HCT116 (cell line): ENCODE data around the gene PPP1R3G. TPM values are rescaled to one million over a fixed set of nuclear protein-coding genes. Genes with fewer than 3 reads are reported as not detected.

Experiments used
- ATAC-seq: fragments of 200-7000 bp; cut with Tn5 transposase; 2 replicates; pipeline ENCODE4 v1.9.1; 2020; ENCODE audit warnings: mild to moderate bottlenecking, moderate library complexity
- BruUV-seq: library from RNA; stranded (reverse); fragments of 400-500 nt; replicated peaks from 2 replicates; lab custom pipeline; 2021; lab: Mats Ljungman, UMichigan
- CTCF ChIA-PET: fragments of 300-600 bp; sonication (Branson Sonifier 250); formaldehyde crosslinking; loops from one replicate; lab custom pipeline; 2021; ENCODE audit warnings: antibody characterized with exemption; lab: Charles Lee
- POLR2A ChIA-PET: fragments of 300-600, 350-600 bp; sonication (Branson Sonifier 250); formaldehyde crosslinking; loops from one replicate; lab custom pipeline; 2021; ENCODE audit warnings: antibody characterized with exemption; lab: Charles Lee
- RAD21 ChIA-PET, 2 experiments: fragments of 300-600 bp; sonication (Branson Sonifier 250); formaldehyde crosslinking; loops; one replicate each; lab custom pipeline; 2023; ENCODE audit warnings: low total read pairs in 2 of 2; ENCODE audit not compliant: uncharacterized antibody in 2 of 2, unreplicated experiment in 2 of 2, low non-redundant PET in 1 of 2; lab: Charles Lee
- DNase-seq: peaks from one replicate; pipeline ENCODE4 v3.0.0-alpha.2; 2010; ENCODE audit warnings: low read depth, low spot score
- H2AFZ ChIP-seq: fragments of 200-600 bp; shearing (Covaris generic), sonication (generic); 2 replicates; pipeline ENCODE4 v1.6.1; 2017; ENCODE audit warnings: low read depth, mixed run types, mixed read lengths, antibody characterized with exemption, low read length; ENCODE audit not compliant: poor library complexity, severe bottlenecking
- H3K27ac ChIP-seq: 2 replicates; pipeline ENCODE4 v1.5.1; 2012; ENCODE audit warnings: low read depth, low read length
- H3K27me3 ChIP-seq: fragments of 200-600 bp; sonication (generic); 2 replicates; pipeline ENCODE4 v1.6.1; 2016; ENCODE audit warnings: mixed run types, low read length, mixed read lengths; ENCODE audit not compliant: insufficient read depth
- H3K36me3 ChIP-seq, 2 experiments: fragments of 200-500 bp in 1 of 2; fragments of 200-600 bp in 1 of 2; sonication (Bioruptor generic) in 1 of 2; sonication (generic) in 1 of 2; 2 replicates each; pipeline versions ENCODE4 v1.5.1 to v1.6.1; 2014 to 2016; ENCODE audit warnings: low read length in 2 of 2, inconsistent platforms in 1 of 2, mixed read lengths in 1 of 2, mixed run types in 1 of 2; ENCODE audit not compliant: insufficient read depth in 2 of 2, control insufficient read depth in 1 of 2
- H3K4me1 ChIP-seq, 2 experiments: fragments of 200-600 bp in 1 of 2; sonication (generic) in 1 of 2; 2 replicates each; pipeline versions ENCODE4 v1.5.1 to v1.6.1; 2012 to 2017; ENCODE audit warnings: low read length in 2 of 2, inconsistent platforms in 1 of 2, mild to moderate bottlenecking in 1 of 2, mixed read lengths in 1 of 2, mixed run types in 1 of 2, moderate library complexity in 1 of 2; ENCODE audit not compliant: insufficient read depth in 2 of 2, control insufficient read depth in 1 of 2
- H3K4me2 ChIP-seq: fragments of 200-600 bp; sonication (generic); 2 replicates; pipeline ENCODE4 v1.6.1; 2017; ENCODE audit warnings: mixed run types, low read length, mixed read lengths
- H3K4me3 ChIP-seq, 2 experiments: fragments of 200-600 bp in 1 of 2; sonication (generic) in 1 of 2; replicated peaks in 1 of 2; 2 replicates each; pipeline ENCODE4 v1.5.1; 2011 to 2016; ENCODE audit warnings: low read length in 2 of 2, control low read depth in 1 of 2, low read depth in 1 of 2, mild to moderate bottlenecking in 1 of 2, mixed read lengths in 1 of 2, mixed run types in 1 of 2
- H3K79me2 ChIP-seq: fragments of 200-600 bp; sonication (generic); 2 replicates; pipeline ENCODE4 v1.6.1; 2017; ENCODE audit warnings: mild to moderate bottlenecking, mixed run types, low read length, moderate library complexity, mixed read lengths; ENCODE audit not compliant: insufficient read depth
- H3K9ac ChIP-seq: fragments of 200-600 bp; sonication (generic); 2 replicates; pipeline ENCODE4 v1.6.1; 2016; ENCODE audit warnings: low read length, mixed read lengths
- H3K9me2 ChIP-seq: fragments of 200-600 bp; sonication (generic), shearing (Covaris generic); 2 replicates; pipeline ENCODE4 v1.6.1; 2017; ENCODE audit warnings: mixed run types, mild to moderate bottlenecking, moderate library complexity; ENCODE audit not compliant: insufficient read depth
- H3K9me3 ChIP-seq, 2 experiments: fragments of 200-500 bp in 1 of 2; fragments of 200-600 bp in 1 of 2; sonication (Bioruptor generic) in 1 of 2; sonication (generic) in 1 of 2; 2 replicates each; pipeline ENCODE4 v1.6.1; 2014 to 2017; ENCODE audit warnings: low read length in 2 of 2, mixed read lengths in 2 of 2, inconsistent platforms in 1 of 2, low read depth in 1 of 2, mild to moderate bottlenecking in 1 of 2, mixed run types in 1 of 2, moderate library complexity in 1 of 2; ENCODE audit not compliant: control insufficient read depth in 1 of 2, insufficient read depth in 1 of 2
- H4K20me1 ChIP-seq: fragments of 200-600 bp; sonication (generic), shearing (Covaris generic); 2 replicates; pipeline ENCODE4 v1.6.1; 2017; ENCODE audit warnings: mixed run types, mild to moderate bottlenecking, moderate library complexity; ENCODE audit not compliant: insufficient read depth
- CBX3 ChIP-seq: IDR thresholded peaks from 2 replicates; pipeline ENCODE4 v1.6.1; 2012; ENCODE audit warnings: low read depth
- CEBPB ChIP-seq: IDR thresholded peaks from 2 replicates; pipeline ENCODE4 v1.6.1; 2012; ENCODE audit warnings: low read depth
- ELF1 ChIP-seq: IDR thresholded peaks from 2 replicates; pipeline ENCODE4 v1.6.1; 2012; ENCODE audit warnings: low read depth, borderline replicate concordance
- EZH2 ChIP-seq: fragments of 200-600 bp; sonication (generic); IDR thresholded peaks from 2 replicates; pipeline ENCODE4 v1.6.1; 2017; ENCODE audit warnings: antibody characterized with exemption, mixed run types
- EZH2phosphoT487 ChIP-seq: fragments of 200-600 bp; IDR thresholded peaks from 2 replicates; pipeline ENCODE4 v1.6.1; 2018; ENCODE audit warnings: antibody characterized with exemption, borderline replicate concordance
- FOSL1 ChIP-seq: IDR thresholded peaks from 2 replicates; pipeline ENCODE4 v1.6.1; 2012; ENCODE audit warnings: low read depth
- JUND ChIP-seq: IDR thresholded peaks from 2 replicates; pipeline ENCODE4 v1.6.1; 2012
- MAX ChIP-seq: IDR thresholded peaks from 2 replicates; pipeline ENCODE4 v1.6.1; 2012
- POLR2A ChIP-seq: IDR thresholded peaks from 2 replicates; pipeline ENCODE4 v1.7.0; 2011; ENCODE audit warnings: borderline replicate concordance; ENCODE audit not compliant: insufficient read depth, insufficient read length; ENCODE audit errors: extremely low read depth
- RAD21 ChIP-seq: IDR thresholded peaks from 2 replicates; pipeline ENCODE4 v1.6.1; 2012; ENCODE audit warnings: low read depth, mild to moderate bottlenecking
- SIN3A ChIP-seq: IDR thresholded peaks from 2 replicates; pipeline ENCODE4 v1.6.1; 2012; ENCODE audit warnings: low read depth
- SP1 ChIP-seq: IDR thresholded peaks from 2 replicates; pipeline ENCODE4 v1.6.1; 2012; ENCODE audit warnings: low read depth
- SRF ChIP-seq: IDR thresholded peaks from 2 replicates; pipeline ENCODE4 v1.6.1; 2012; ENCODE audit warnings: low read depth
- TCF7L2 ChIP-seq: IDR thresholded peaks from 2 replicates; pipeline ENCODE4 v1.7.0; 2011; ENCODE audit warnings: borderline replicate concordance, inconsistent platforms; ENCODE audit not compliant: insufficient read depth, insufficient read length; ENCODE audit errors: extremely low read depth
- YY1 ChIP-seq: IDR thresholded peaks from 2 replicates; pipeline ENCODE4 v1.6.1; 2011; ENCODE audit warnings: low read length, low read depth, moderate library complexity, mild to moderate bottlenecking; ENCODE audit not compliant: insufficient replicate concordance; ENCODE audit errors: extremely low read depth
- ZBTB33 ChIP-seq: IDR thresholded peaks from 2 replicates; pipeline ENCODE4 v1.6.1; 2011; ENCODE audit warnings: mild to moderate bottlenecking, low read length, moderate library complexity; ENCODE audit not compliant: insufficient replicate concordance; ENCODE audit errors: extremely low read depth
- ZFX ChIP-seq: fragments of 450-650 bp; IDR thresholded peaks from 2 replicates; pipeline ENCODE4 v1.6.1; 2017
- ZNF274 ChIP-seq: fragments of 200-500 bp; sonication (Bioruptor generic); IDR thresholded peaks from 2 replicates; pipeline ENCODE4 v1.6.1; 2014; ENCODE audit warnings: mild to moderate bottlenecking, low read depth, low read length, inconsistent platforms
- intact Hi-C: fragments of 100-400 bp; cut with micrococcal nuclease; formaldehyde crosslinking; loops from 2 replicates; pipeline ENCODE4 v1.10.0; 2022
- total RNA-seq: library from RNA; stranded (reverse); gene quantifications from one replicate; pipeline ENCODE4 v1.2.1, GENCODE V29; 2021; ENCODE audit not compliant: unreplicated experiment

Gene PPP1R3G
- total RNA-seq, 1 experiment from 2014 or later = 0.27 TPM

GRCh38 chr6:5084360-5084780 is 771 bp upstream of the PPP1R3G start:
- intact Hi-C loops = no loop called here
- no peaks in the 10 kb centered on the region for H3K27me3 ChIP-seq
- H3K4me3 ChIP-seq = peak overlapping the region; percentile 7 to 32; a peak in 2 of 4 replicates
- H2AFZ ChIP-seq = no peak overlapping the region
- RAD21 ChIA-PET = no interaction called here
- peak; percentile 69 for ATAC-seq
- H3K4me1 ChIP-seq = peaks cover 2 to 29% of the 10 kb centered on the region in 2 experiments; a peak in 2 of 4 replicates
- DNase-seq = no peak
- H3K36me3 ChIP-seq = no peaks in the 10 kb centered on the region
- peak; percentile 36; the same call in 1 of the 2 replicates for TF ChIP-seq ZFX
- peak; percentile 69 for TF ChIP-seq YY1
- no peak for TF ChIP-seq RAD21
- TF ChIP-seq, all 23 proteins: peak for 2
- H4K20me1 ChIP-seq = no peaks in the 10 kb centered on the region
- H3K79me2 ChIP-seq = no peaks in the 10 kb centered on the region
- peak overlapping the region; percentile 39 for H3K9ac ChIP-seq
- H3K9me2 ChIP-seq = no peaks in the 10 kb centered on the region
- ChIA-PET CTCF (no interaction called here), POLR2A (no interaction called here)
- H3K4me2 ChIP-seq = peak overlapping the region; percentile 65
- H3K27ac ChIP-seq = peak overlapping the region; percentile 21; the same call in 1 of the 2 replicates
- no TSS peak for BruUV-seq
- no peaks in the 10 kb centered on the region for H3K9me3 ChIP-seq

- BruUV-seq = no TSS peak
- Histone ChIP-seq H3K9ac (no peak overlapping the region), H2AFZ (no peak overlapping the region), H3K9me2 (no peaks in the 10 kb centered on the region), H3K36me3 (no peaks in the 10 kb centered on the region), H4K20me1 (no peaks in the 10 kb centered on the region), H3K27ac (no peak overlapping the region), H3K4me1 (peaks cover 2 to 29% of the 10 kb centered on the region in 2 experiments; a peak in 2 of 4 replicates), H3K27me3 (no peaks in the 10 kb centered on the region), H3K9me3 (no peaks in the 10 kb centered on the region), H3K79me2 (no peaks in the 10 kb centered on the region), H3K4me2 (no peak overlapping the region), H3K4me3 (no peak overlapping the region)
- ChIA-PET POLR2A (no interaction called here), CTCF (no interaction called here), RAD21 (no interaction called here)
- DNase-seq = no peak
- ATAC-seq = no peak
- intact Hi-C loops = no loop called here
- TF ChIP-seq EZH2 (no peak), ZBTB33 (no peak), SP1 (no peak), ZNF274 (no peak), FOSL1 (no peak), ZFX (no peak), EZH2phosphoT487 (no peak), TCF7L2 (no peak), POLR2A (no peak), RAD21 (no peak), SRF (no peak), CEBPB (no peak), CBX3 (no peak), MAX (no peak), ELF1 (no peak), YY1 (no peak), SIN3A (no peak), JUND (no peak)
Observed at GRCh38 chr6:5085648-5086293, 630 bp downstream of the PPP1R3G start.
